DND-41 (cell line): ENCODE data around the gene DCDC1.

Source experiments
- ATAC-seq: fragments of 200-7000 bp; cut with Tn5 transposase; 3 replicates; pipeline ENCODE4 v1.9.1; 2021; ENCODE audit warnings: low read depth; ENCODE audit not compliant: insufficient read depth
- DNase-seq: peaks from one replicate; pipeline ENCODE4 v3.0.0-alpha.2; 2020
- H2AFZ ChIP-seq: 2 replicates; pipeline ENCODE4 v1.6.0; 2012; ENCODE audit warnings: low read depth, low read length
- H3K27ac ChIP-seq: 2 replicates; pipeline ENCODE4 v1.5.1; 2012; ENCODE audit warnings: low read length, inconsistent platforms
- H3K27me3 ChIP-seq: fragments of 200-600 bp; sonication (generic); 2 replicates; pipeline ENCODE4 v1.6.0; 2012; ENCODE audit warnings: low read length, mild to moderate bottlenecking, inconsistent platforms; ENCODE audit not compliant: insufficient read depth, poor library complexity
- H3K36me3 ChIP-seq: 2 replicates; pipeline ENCODE4 v1.5.1; 2012; ENCODE audit warnings: low read length, inconsistent platforms; ENCODE audit not compliant: insufficient read depth
- H3K4me1 ChIP-seq: 2 replicates; pipeline ENCODE4 v1.5.1; 2012; ENCODE audit warnings: mild to moderate bottlenecking, low read length; ENCODE audit not compliant: insufficient read depth
- H3K4me2 ChIP-seq: 2 replicates; pipeline ENCODE4 v1.6.0; 2012; ENCODE audit warnings: mild to moderate bottlenecking, moderate library complexity, low read length, inconsistent platforms; ENCODE audit not compliant: insufficient read depth
- H3K4me3 ChIP-seq, 2 experiments: fragments of 200-600 bp in 1 of 2; shearing (Covaris generic) in 1 of 2; 2 replicates each; pipeline ENCODE4 v1.5.1; 2012 to 2016; ENCODE audit warnings: inconsistent platforms in 2 of 2, low read length in 2 of 2, mild to moderate bottlenecking in 2 of 2, low read depth in 1 of 2, moderate library complexity in 1 of 2
- H3K79me2 ChIP-seq: 2 replicates; pipeline ENCODE4 v1.6.0; 2012; ENCODE audit warnings: low read length, inconsistent platforms; ENCODE audit not compliant: insufficient read depth
- H3K9ac ChIP-seq: 2 replicates; pipeline ENCODE4 v1.6.0; 2012; ENCODE audit warnings: low read depth, mild to moderate bottlenecking, inconsistent platforms, low read length, moderate library complexity
- H3K9me3 ChIP-seq: 2 replicates; pipeline ENCODE4 v1.5.1; 2012; ENCODE audit warnings: low read length, moderate library complexity, mild to moderate bottlenecking, inconsistent platforms; ENCODE audit not compliant: insufficient read depth, severe bottlenecking
- H4K20me1 ChIP-seq: 2 replicates; pipeline ENCODE4 v1.6.0; 2012; ENCODE audit warnings: low read length; ENCODE audit not compliant: insufficient read depth
- EZH2 ChIP-seq: IDR thresholded peaks from 3 replicates; pipeline ENCODE4 v1.6.1; 2012; ENCODE audit warnings: borderline replicate concordance, low read depth, mild to moderate bottlenecking, moderate library complexity, low read length, inconsistent platforms; ENCODE audit not compliant: severe bottlenecking
- TF ChIP-seq, protein P1 (sequence below): IDR thresholded peaks from 2 replicates; pipeline ENCODE4 v1.5.1; 2012; ENCODE audit warnings: borderline replicate concordance, low read length, moderate library complexity, mild to moderate bottlenecking; ENCODE audit not compliant: poor library complexity, severe bottlenecking; ENCODE audit errors: extremely low read depth

Gene DCDC1

DNA sequence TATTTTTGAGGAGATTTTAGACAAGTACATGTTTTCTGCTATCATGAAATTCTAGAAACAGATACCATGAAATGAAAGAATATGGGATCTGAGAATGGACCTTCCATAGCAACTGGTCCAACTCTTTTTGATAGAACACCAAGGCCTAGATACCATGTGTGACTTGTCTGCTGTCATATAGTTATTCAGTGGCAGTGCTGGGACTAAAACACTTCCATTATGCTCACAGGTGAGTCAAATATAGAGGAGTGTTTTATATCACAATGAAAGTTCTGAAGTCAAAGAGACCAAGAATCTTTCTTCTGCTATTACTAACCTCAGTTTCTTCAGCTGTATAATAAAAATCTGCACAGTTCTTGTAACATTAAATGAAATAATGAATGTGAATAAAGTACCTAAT lies 276.9 kb downstream of the DCDC1 start:
- H3K4me1 ChIP-seq: no peaks in the 10 kb centered on the region
- H3K27ac ChIP-seq: no peak overlapping the region
- no peak overlapping the region for H3K4me3 ChIP-seq
- no peaks in the 10 kb centered on the region for H3K79me2 ChIP-seq
- ATAC-seq (no peak), DNase-seq (no peak)
- H2AFZ ChIP-seq: no peak overlapping the region
- no peak overlapping the region for H3K9ac ChIP-seq
- H3K9me3 ChIP-seq: no peaks in the 10 kb centered on the region
- H3K36me3 ChIP-seq: no peaks in the 10 kb centered on the region
- no peak overlapping the region for H3K4me2 ChIP-seq
- no peaks in the 10 kb centered on the region for H4K20me1 ChIP-seq
- TF ChIP-seq EZH2: no peak
- TF ChIP-seq, protein P1, sequence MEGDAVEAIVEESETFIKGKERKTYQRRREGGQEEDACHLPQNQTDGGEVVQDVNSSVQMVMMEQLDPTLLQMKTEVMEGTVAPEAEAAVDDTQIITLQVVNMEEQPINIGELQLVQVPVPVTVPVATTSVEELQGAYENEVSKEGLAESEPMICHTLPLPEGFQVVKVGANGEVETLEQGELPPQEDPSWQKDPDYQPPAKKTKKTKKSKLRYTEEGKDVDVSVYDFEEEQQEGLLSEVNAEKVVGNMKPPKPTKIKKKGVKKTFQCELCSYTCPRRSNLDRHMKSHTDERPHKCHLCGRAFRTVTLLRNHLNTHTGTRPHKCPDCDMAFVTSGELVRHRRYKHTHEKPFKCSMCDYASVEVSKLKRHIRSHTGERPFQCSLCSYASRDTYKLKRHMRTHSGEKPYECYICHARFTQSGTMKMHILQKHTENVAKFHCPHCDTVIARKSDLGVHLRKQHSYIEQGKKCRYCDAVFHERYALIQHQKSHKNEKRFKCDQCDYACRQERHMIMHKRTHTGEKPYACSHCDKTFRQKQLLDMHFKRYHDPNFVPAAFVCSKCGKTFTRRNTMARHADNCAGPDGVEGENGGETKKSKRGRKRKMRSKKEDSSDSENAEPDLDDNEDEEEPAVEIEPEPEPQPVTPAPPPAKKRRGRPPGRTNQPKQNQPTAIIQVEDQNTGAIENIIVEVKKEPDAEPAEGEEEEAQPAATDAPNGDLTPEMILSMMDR: no peak
- H3K27me3 ChIP-seq: no peaks in the 10 kb centered on the region

DNA sequence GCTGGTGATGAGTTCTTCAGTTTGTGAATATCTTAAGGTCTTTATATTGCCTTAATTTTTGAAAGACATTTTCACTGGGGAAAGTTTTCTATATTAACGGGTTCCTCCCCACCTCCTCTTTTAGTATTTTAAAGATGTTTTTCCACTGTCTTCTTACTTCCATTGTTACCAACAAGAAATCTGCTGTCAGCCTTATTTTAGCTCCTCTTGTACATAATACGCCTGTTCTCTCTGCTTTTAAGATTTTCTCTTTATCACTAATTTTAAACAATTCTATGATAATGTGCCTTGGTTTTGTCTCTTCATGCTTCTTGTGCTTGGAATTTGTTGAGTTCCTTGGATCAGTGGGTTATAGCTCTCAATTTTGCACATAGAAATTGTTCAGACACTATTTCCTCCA lies 280.4 kb downstream of the DCDC1 start:
- no peak overlapping the region for H2AFZ ChIP-seq
- H3K9ac ChIP-seq: no peak overlapping the region
- no peaks in the 10 kb centered on the region for H3K36me3 ChIP-seq
- no peak overlapping the region for H3K27ac ChIP-seq
- TF ChIP-seq, protein P1: no peak
- no peak for TF ChIP-seq EZH2
- H3K79me2 ChIP-seq: no peaks in the 10 kb centered on the region
- H3K4me3 ChIP-seq: no peak overlapping the region
- no peaks in the 10 kb centered on the region for H3K9me3 ChIP-seq
- DNase-seq: no peak
- no peaks in the 10 kb centered on the region for H4K20me1 ChIP-seq
- H3K27me3 ChIP-seq: no peaks in the 10 kb centered on the region
- no peak for ATAC-seq
- H3K4me1 ChIP-seq: no peaks in the 10 kb centered on the region
- H3K4me2 ChIP-seq: no peak overlapping the region

DNA sequence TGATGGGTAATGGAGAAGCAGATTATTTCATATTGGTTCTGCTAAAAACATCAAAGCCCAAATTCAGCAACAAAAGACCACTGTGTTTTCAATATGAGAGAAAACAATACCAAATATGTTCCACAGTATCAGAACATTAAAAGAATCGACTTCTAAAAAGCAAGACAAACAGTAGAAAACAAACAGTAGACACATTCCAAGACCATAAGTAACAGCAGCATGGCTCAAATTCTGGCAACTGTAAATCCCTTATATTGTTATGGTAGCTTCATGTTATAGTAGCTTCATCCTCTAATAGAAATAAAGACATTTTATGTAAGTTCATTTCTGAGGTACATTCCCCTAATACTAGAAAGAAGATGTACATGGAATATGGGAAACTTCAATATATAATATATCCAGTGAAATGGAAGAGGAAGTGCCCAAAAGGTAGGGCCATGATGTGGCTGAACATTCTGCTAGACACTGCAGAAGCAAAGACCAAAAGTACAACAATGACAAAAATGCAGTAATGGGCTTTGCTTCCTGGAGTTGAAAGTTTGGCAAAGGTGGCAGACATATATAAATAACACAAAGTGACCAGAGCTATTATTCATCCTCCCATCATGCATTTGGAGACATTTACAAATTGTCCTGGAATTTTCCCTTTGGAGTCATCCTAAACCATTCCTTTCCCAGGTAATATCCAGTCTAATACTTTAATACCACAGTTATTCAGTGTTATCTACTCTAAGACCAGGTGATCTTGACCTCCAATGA lies 299.9 kb downstream of the DCDC1 start:
- H2AFZ ChIP-seq: no peak overlapping the region
- no peak overlapping the region for H3K4me2 ChIP-seq
- no peak overlapping the region for H3K27ac ChIP-seq
- ATAC-seq: no peak
- H3K4me1 ChIP-seq: no peaks in the 10 kb centered on the region
- no peaks in the 10 kb centered on the region for H3K27me3 ChIP-seq
- TF ChIP-seq, protein P1: no peak
- no peak for TF ChIP-seq EZH2
- no peaks in the 10 kb centered on the region for H3K9me3 ChIP-seq
- no peak for DNase-seq
- no peak overlapping the region for H3K4me3 ChIP-seq
- no peaks in the 10 kb centered on the region for H4K20me1 ChIP-seq
- no peaks in the 10 kb centered on the region for H3K36me3 ChIP-seq
- no peaks in the 10 kb centered on the region for H3K79me2 ChIP-seq
- no peak overlapping the region for H3K9ac ChIP-seq

DNA sequence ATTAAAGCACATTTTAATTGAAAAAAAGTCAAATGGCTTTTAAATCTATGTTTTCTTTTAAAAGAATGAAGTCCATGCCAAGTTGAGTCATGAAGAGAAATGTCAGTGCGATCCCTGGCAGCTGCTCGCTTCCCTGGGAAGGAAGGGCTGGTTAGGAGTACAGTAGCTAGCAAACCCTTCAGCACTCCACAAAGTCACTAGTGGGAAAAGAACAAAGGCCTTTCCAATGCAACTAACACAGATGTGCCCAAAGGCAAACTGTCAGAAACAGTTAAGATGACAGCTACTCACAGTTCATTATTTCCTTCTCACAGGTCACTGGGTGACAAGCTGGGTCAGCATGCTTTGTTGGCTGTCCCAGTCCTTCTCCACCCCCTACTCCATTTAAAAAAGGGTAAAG lies 308.7 kb downstream of the DCDC1 start:
- H3K27me3 ChIP-seq: no peaks in the 10 kb centered on the region
- H3K79me2 ChIP-seq: no peaks in the 10 kb centered on the region
- H3K27ac ChIP-seq: no peak overlapping the region
- no peak for DNase-seq
- no peak overlapping the region for H3K4me3 ChIP-seq
- H3K9me3 ChIP-seq: no peaks in the 10 kb centered on the region
- no peak for ATAC-seq
- no peak overlapping the region for H3K9ac ChIP-seq
- TF ChIP-seq, protein P1: no peak
- TF ChIP-seq EZH2: no peak
- no peaks in the 10 kb centered on the region for H3K4me1 ChIP-seq
- H3K4me2 ChIP-seq: no peak overlapping the region
- no peaks in the 10 kb centered on the region for H4K20me1 ChIP-seq
- no peak overlapping the region for H2AFZ ChIP-seq
- H3K36me3 ChIP-seq: no peaks in the 10 kb centered on the region
